ENCODE measurements around the gene PKD1.
A peak's percentile ranks its signal among the peaks of the same experiment; 100 is the strongest.

PKD1 gene

GRCh38 chr16:2152695-2153506, 17.2 kb upstream of the PKD1 start (continued):
- no peak for TF ChIP-seq ZNF148 (tag by site-specific recombination; IDR thresholded peaks at IDR 0.05; ENCODE audit: borderline replicate concordance)
- TF ChIP-seq ZNF341 (tag by site-specific recombination; IDR thresholded peaks at IDR 0.05; ENCODE audit: low read depth), result peak; percentile 73
- TF ChIP-seq ZFP69B (tag by site-specific recombination; IDR thresholded peaks at IDR 0.05), result no peak
- no peak for TF ChIP-seq ZNF138 (tag by site-specific recombination; IDR thresholded peaks at IDR 0.05; ENCODE audit: borderline replicate concordance)
- no peak for TF ChIP-seq ZSCAN5A (tag by site-specific recombination; IDR thresholded peaks at IDR 0.05)
- no peak for TF ChIP-seq ZBTB49 (tag by site-specific recombination; IDR thresholded peaks at IDR 0.05; ENCODE audit: low read depth)
- no peak for TF ChIP-seq ZNF621 (tag by site-specific recombination; IDR thresholded peaks at IDR 0.05)
- TF ChIP-seq ZFHX2 (tag by site-specific recombination; conservative IDR thresholded peaks at IDR 0.05), result no peak
- TF ChIP-seq GLI4 (tag by site-specific recombination; IDR thresholded peaks at IDR 0.05), result no peak
- no peak for TF ChIP-seq ZBTB17 (tag by site-specific recombination; IDR thresholded peaks at IDR 0.05)
- no peak for TF ChIP-seq ZNF398 (tag by site-specific recombination; IDR thresholded peaks at IDR 0.05)
- TF ChIP-seq ZNF600 (tag by site-specific recombination; IDR thresholded peaks at IDR 0.05), result no peak
- peak; percentile 71 for TF ChIP-seq PATZ1 (tag by site-specific recombination; IDR thresholded peaks at IDR 0.05)
- peak; percentile 43; the same call in 1 of the 2 replicates for TF ChIP-seq CTCF (tag by site-specific recombination; IDR thresholded peaks at IDR 0.05)
- TF ChIP-seq BCL11A (tag by site-specific recombination; IDR thresholded peaks at IDR 0.05; ENCODE audit: low read depth), result no peak
- TF ChIP-seq ZBTB6 (tag by site-specific recombination; IDR thresholded peaks at IDR 0.05), result no peak
- TF ChIP-seq SP7 (tag by site-specific recombination; IDR thresholded peaks at IDR 0.05), result no peak
- TF ChIP-seq ZNF837 (tag by site-specific recombination; IDR thresholded peaks at IDR 0.05), result no peak
- TF ChIP-seq ZNF350 (tag by site-specific recombination; IDR thresholded peaks at IDR 0.05), result no peak
- TF ChIP-seq OSR2 (tag by site-specific recombination; IDR thresholded peaks at IDR 0.05), result peak; percentile 5; the same call in 1 of the 2 replicates
- TF ChIP-seq KLF10 (tag by site-specific recombination; IDR thresholded peaks at IDR 0.05), result no peak
- no peak for TF ChIP-seq SALL2 (tag by site-specific recombination; IDR thresholded peaks at IDR 0.05; ENCODE audit: borderline replicate concordance)
- TF ChIP-seq ZSCAN18 (tag by site-specific recombination; IDR thresholded peaks at IDR 0.05), result no peak
- no peak for TF ChIP-seq GLIS1 (tag by site-specific recombination; IDR thresholded peaks at IDR 0.05)
